ENCODE results near the gene PDZRN3.

DNA sequence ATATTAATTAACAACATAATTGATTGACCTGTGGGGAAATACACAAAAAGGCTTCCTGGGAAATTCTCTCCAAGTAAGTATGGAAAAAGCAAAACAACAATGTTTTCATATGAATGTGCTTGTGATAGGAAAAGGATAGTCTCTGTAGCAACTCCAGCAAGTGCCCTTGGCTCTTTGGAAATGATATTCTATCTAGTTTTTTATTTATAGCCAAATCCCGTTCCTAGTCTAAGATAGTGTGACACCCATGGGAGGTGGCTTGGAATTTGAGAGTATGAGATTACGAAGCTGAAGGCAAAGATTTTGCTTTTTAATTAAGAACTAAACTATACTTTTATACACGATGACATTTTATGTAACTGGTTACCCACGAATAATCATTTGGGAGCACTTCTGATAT lies 119.9 kb downstream of the PDZRN3 start:
- TF ChIP-seq TAF1 (IDR thresholded peaks at IDR 0.05; ENCODE audit: borderline replicate concordance, insufficient read depth, low read length) (no peak), POLR2AphosphoS5 (IDR thresholded peaks at IDR 0.05; ENCODE audit: low read depth, low read length) (no peak), SIN3A (IDR thresholded peaks at IDR 0.05; ENCODE audit: borderline replicate concordance, insufficient read depth, low read length) (no peak)
